Mucosa of rectum (tissue), 2 donors: ENCODE results near the gene AP3B1.
"Not testable (repeated sequence)": the region's sequence is repeated elsewhere in the genome, so short reads cannot be mapped to it uniquely, and the experiment has no call there.

Experiments used
- H3K27ac ChIP-seq, 2 donors: one replicate each; pipeline ENCODE4 v1.7.0; 2013; ENCODE audit warnings: inconsistent platforms in 2 of 2, low read depth in 2 of 2, low read length in 2 of 2
- H3K27me3 ChIP-seq, 2 donors: one replicate each; pipeline ENCODE4 v1.7.0; 2013; ENCODE audit warnings: low read length in 2 of 2; ENCODE audit not compliant: control insufficient read depth in 2 of 2, insufficient read depth in 2 of 2
- H3K36me3 ChIP-seq, 2 donors: one replicate each; pipeline ENCODE4 v1.7.0; 2013; ENCODE audit warnings: low read length in 2 of 2; ENCODE audit not compliant: control insufficient read depth in 2 of 2, insufficient read depth in 2 of 2
- H3K4me1 ChIP-seq, 2 donors: one replicate each; pipeline ENCODE4 v1.7.0; 2013; ENCODE audit warnings: low read length in 2 of 2, mild to moderate bottlenecking in 1 of 2; ENCODE audit not compliant: control insufficient read depth in 2 of 2, insufficient read depth in 2 of 2
- H3K4me3 ChIP-seq, 2 donors: one replicate each; pipeline ENCODE4 v1.7.0; 2013; ENCODE audit warnings: low read length in 2 of 2
- H3K9ac ChIP-seq, 2 donors: one replicate each; pipeline ENCODE4 v1.7.0; 2013; ENCODE audit warnings: low read length in 2 of 2, low read depth in 1 of 2, mild to moderate bottlenecking in 1 of 2
- H3K9me3 ChIP-seq, 2 donors: one replicate each; pipeline ENCODE4 v1.7.0; 2013; ENCODE audit warnings: low read length in 2 of 2; ENCODE audit not compliant: control insufficient read depth in 2 of 2
- donor health status: healthy.
- donor health status: Normal muscosa, but diverticular disease.

AP3B1 gene

GRCh38 chr5:78182838-78183237 is 111.7 kb downstream of the AP3B1 start:
- Histone ChIP-seq H3K9me3 (no peaks in the 10 kb centered on the region), H3K4me3 (no peak overlapping the region), H3K27me3 (no peaks in the 10 kb centered on the region), H3K36me3 (peaks cover 1 to 17% of the 10 kb centered on the region in 2 donors), H3K9ac (no peak overlapping the region), H3K27ac (no peak overlapping the region), H3K4me1 (no peaks in the 10 kb centered on the region)

GRCh38 chr5:78178356-78178755 is 116.1 kb downstream of the AP3B1 start:
- Histone ChIP-seq H3K4me3 (no peak overlapping the region), H3K4me1 (no peaks in the 10 kb centered on the region), H3K9me3 (no peaks in the 10 kb centered on the region), H3K36me3 (peaks cover 25 to 37% of the 10 kb centered on the region in 2 donors), H3K27ac (no peak overlapping the region), H3K27me3 (no peaks in the 10 kb centered on the region), H3K9ac (no peak overlapping the region)

- peaks cover 14 to 15% of the 10 kb centered on the region in 2 donors for H3K36me3 ChIP-seq
- not testable (repeated sequence) for H3K4me1 ChIP-seq, H3K27ac ChIP-seq, H3K9ac ChIP-seq, H3K9me3 ChIP-seq, H3K27me3 ChIP-seq, H3K4me3 ChIP-seq
Observed at GRCh38 chr5:78170335-78170734, 124.2 kb downstream of the AP3B1 start.

GRCh38 chr5:78162253-78162862 is 132.1 kb downstream of the AP3B1 start:
- Histone ChIP-seq H3K9ac (no peak overlapping the region), H3K27me3 (no peaks in the 10 kb centered on the region), H3K36me3 (peaks cover 3 to 4% of the 10 kb centered on the region in 2 donors), H3K9me3 (no peaks in the 10 kb centered on the region), H3K4me1 (no peaks in the 10 kb centered on the region), H3K27ac (no peak overlapping the region), H3K4me3 (no peak overlapping the region)

- Histone ChIP-seq H3K9ac (no peak overlapping the region), H3K4me1 (no peaks in the 10 kb centered on the region), H3K36me3 (peaks cover 14 to 21% of the 10 kb centered on the region in 2 donors), H3K4me3 (no peak overlapping the region), H3K27me3 (no peaks in the 10 kb centered on the region), H3K9me3 (no peaks in the 10 kb centered on the region), H3K27ac (no peak overlapping the region)
Observed at GRCh38 chr5:78157001-78157400, 137.5 kb downstream of the AP3B1 start.

- no peaks in the 10 kb centered on the region for H3K9me3 ChIP-seq
- no peaks in the 10 kb centered on the region for H3K27me3 ChIP-seq
- H3K4me1 ChIP-seq: no peaks in the 10 kb centered on the region
- peaks cover 14 to 26% of the 10 kb centered on the region in 2 donors for H3K36me3 ChIP-seq
- H3K27ac ChIP-seq: no peak overlapping the region
- no peak overlapping the region for H3K9ac ChIP-seq
- no peak overlapping the region for H3K4me3 ChIP-seq
Observed at GRCh38 chr5:78151594-78152271, 142.8 kb downstream of the AP3B1 start.

- Histone ChIP-seq H3K9me3 (no peaks in the 10 kb centered on the region), H3K4me1 (no peaks in the 10 kb centered on the region), H3K27me3 (no peaks in the 10 kb centered on the region), H3K9ac (no peak overlapping the region), H3K27ac (no peak overlapping the region), H3K36me3 (peaks cover 9 to 22% of the 10 kb centered on the region in 2 donors), H3K4me3 (no peak overlapping the region)
Observed at GRCh38 chr5:78137290-78137689, 157.2 kb downstream of the AP3B1 start.

- Histone ChIP-seq H3K36me3 (peaks cover 3 to 9% of the 10 kb centered on the region in 2 donors), H3K4me3 (no peak overlapping the region), H3K9me3 (no peaks in the 10 kb centered on the region), H3K27me3 (no peaks in the 10 kb centered on the region), H3K4me1 (no peaks in the 10 kb centered on the region), H3K27ac (no peak overlapping the region), H3K9ac (no peak overlapping the region)
Observed at GRCh38 chr5:78133423-78133822, 161.1 kb downstream of the AP3B1 start.

GRCh38 chr5:78132507-78132906 is 162.0 kb downstream of the AP3B1 start:
- Histone ChIP-seq H3K4me1 (no peaks in the 10 kb centered on the region), H3K9me3 (no peaks in the 10 kb centered on the region), H3K27ac (no peak overlapping the region), H3K4me3 (no peak overlapping the region), H3K9ac (no peak overlapping the region), H3K36me3 (peaks cover 3 to 9% of the 10 kb centered on the region in 2 donors), H3K27me3 (no peaks in the 10 kb centered on the region)

GRCh38 chr5:78129597-78129996 is 164.9 kb downstream of the AP3B1 start:
- no peak overlapping the region for H3K9ac ChIP-seq
- H3K4me1 ChIP-seq: no peaks in the 10 kb centered on the region
- no peaks in the 10 kb centered on the region for H3K27me3 ChIP-seq
- peaks cover 3 to 9% of the 10 kb centered on the region in 2 donors for H3K36me3 ChIP-seq
- no peaks in the 10 kb centered on the region for H3K9me3 ChIP-seq
- no peak overlapping the region for H3K4me3 ChIP-seq
- H3K27ac ChIP-seq: no peak overlapping the region
